ENCODE results near the gene KDM5A.

DNA sequence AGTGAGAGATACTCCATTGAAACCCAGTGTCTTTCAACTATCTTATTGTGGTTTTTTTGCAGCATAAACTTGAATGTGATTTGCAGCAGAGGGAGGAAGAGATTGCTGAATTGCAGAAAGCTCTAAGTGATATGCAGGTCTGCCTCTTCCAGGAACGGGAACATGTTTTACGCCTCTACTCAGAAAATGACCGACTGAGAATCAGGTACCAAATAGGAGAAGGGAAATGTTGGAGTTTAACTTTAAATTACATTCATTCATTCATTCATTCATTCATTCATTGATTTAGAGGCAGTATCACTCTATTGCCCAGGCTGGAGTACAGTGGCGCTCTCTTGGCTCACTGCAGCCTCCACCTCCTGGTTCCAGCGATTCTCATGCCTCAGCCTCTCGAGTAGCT is 29.3 kb upstream of the KDM5A start:
- TF ChIP-seq YY1 (IDR thresholded peaks at IDR 0.05; ENCODE audit: insufficient read depth, insufficient read length) (no peak), ZNF274 (IDR thresholded peaks at IDR 0.05; ENCODE audit: low read depth, low read length) (no peak), SUZ12 (IDR thresholded peaks at IDR 0.05; ENCODE audit: extremely low read depth, insufficient read depth, insufficient read length) (no peak)

Measured in NT2/D1 (cell line).